ENCODE data around the gene PDXK.

The PDXK gene

GRCh38 chr21:43761886-43762285 is 43.0 kb downstream of the PDXK start:
- in situ Hi-C loops (cut with MboI; ENCODE audit: low sequenced_read_pairs) = no loop called here

- in situ Hi-C loops (cut with MboI; ENCODE audit: low sequenced_read_pairs) = no loop called here
Measured at GRCh38 chr21:43762303-43763128, 43.6 kb downstream of the PDXK start.

- in situ Hi-C loops (cut with MboI; ENCODE audit: low sequenced_read_pairs) = no loop called here
Measured at GRCh38 chr21:43763901-43764523, 45.1 kb downstream of the PDXK start.

- in situ Hi-C loops (cut with MboI; ENCODE audit: low sequenced_read_pairs) = no loop called here
Measured at GRCh38 chr21:43764576-43765495, 45.9 kb downstream of the PDXK start.

- in situ Hi-C loops (cut with MboI; ENCODE audit: low sequenced_read_pairs) = no loop called here
Measured at GRCh38 chr21:43766734-43767497, 48.0 kb downstream of the PDXK start.

GRCh38 chr21:43767498-43767983 is 48.6 kb downstream of the PDXK start:
- in situ Hi-C loops (cut with MboI; ENCODE audit: low sequenced_read_pairs) = no loop called here

- in situ Hi-C loops (cut with MboI; ENCODE audit: low sequenced_read_pairs) = no loop called here
Measured at GRCh38 chr21:43767984-43768867, 49.3 kb downstream of the PDXK start.

- in situ Hi-C loops (cut with MboI; ENCODE audit: low sequenced_read_pairs) = no loop called here
Measured at GRCh38 chr21:43768868-43769167, 49.9 kb downstream of the PDXK start.

GRCh38 chr21:43769325-43769958 is 50.5 kb downstream of the PDXK start:
- in situ Hi-C loops (cut with MboI; ENCODE audit: low sequenced_read_pairs) = no loop called here

- in situ Hi-C loops (cut with MboI; ENCODE audit: low sequenced_read_pairs) = no loop called here
Measured at GRCh38 chr21:43770066-43770655, 51.2 kb downstream of the PDXK start.

GRCh38 chr21:43771199-43771675 is 52.3 kb downstream of the PDXK start:
- in situ Hi-C loops (cut with MboI; ENCODE audit: low sequenced_read_pairs) = no loop called here

- in situ Hi-C loops (cut with MboI; ENCODE audit: low sequenced_read_pairs) = no loop called here
Measured at GRCh38 chr21:43771698-43772424, 52.9 kb downstream of the PDXK start.

- in situ Hi-C loops (cut with MboI; ENCODE audit: low sequenced_read_pairs) = no loop called here
Measured at GRCh38 chr21:43772425-43772821, 53.5 kb downstream of the PDXK start.

- in situ Hi-C loops (cut with MboI; ENCODE audit: low sequenced_read_pairs) = no loop called here
Measured at GRCh38 chr21:43774163-43774562, 55.2 kb downstream of the PDXK start.

- in situ Hi-C loops (cut with MboI; ENCODE audit: low sequenced_read_pairs) = no loop called here
Measured at GRCh38 chr21:43775190-43775589, 56.3 kb downstream of the PDXK start.

GRCh38 chr21:43775795-43776430 is 57.0 kb downstream of the PDXK start, which contains the start of gene CSTB:
CSTB (minus strand) TSS chr21:43776308; CDS start chr21:43776269, 39 bp downstream.
- in situ Hi-C loops (cut with MboI; ENCODE audit: low sequenced_read_pairs) = no loop called here

- in situ Hi-C loops (cut with MboI; ENCODE audit: low sequenced_read_pairs) = no loop called here
Measured at GRCh38 chr21:43777953-43778352, 59.0 kb downstream of the PDXK start.

Measured in HL-60/S4 treated with phorbol 12-myristate 13-acetate at 8.2 ng/mL for 4 days and 3 days (cell line).